Uterus (tissue), 4 donors: ENCODE results near the gene ERLEC1. TPM values are rescaled to one million over a fixed set of nuclear protein-coding genes. Genes with fewer than 3 reads are reported as not detected.
"Not testable (repeated sequence)": the region's sequence is repeated elsewhere in the genome, so short reads cannot be mapped to it uniquely, and the experiment has no call there.

Experiments used
- DNase-seq, 2 donors: peaks; one replicate each; pipeline ENCODE4 v3.0.0-alpha.2; 2019 to 2020
- H3K27ac ChIP-seq, 2 donors: fragments of 200-600 bp; sonication (generic); 1 replicate in 1 of 2; 2 replicates in 1 of 2; pipeline ENCODE4 v1.5.1; 2016 to 2018
- H3K27me3 ChIP-seq, 2 donors: fragments of 200-600 bp; sonication (generic); one replicate each; pipeline ENCODE4 v1.5.1; 2018 to 2019; ENCODE audit warnings: control low read depth in 1 of 2
- H3K36me3 ChIP-seq, 2 donors: fragments of 200-600 bp; sonication (generic); one replicate each; pipeline ENCODE4 v1.5.1; 2019; ENCODE audit warnings: control low read depth in 1 of 2
- H3K4me1 ChIP-seq, 2 donors: fragments of 200-600 bp; sonication (generic); one replicate each; pipeline ENCODE4 v1.5.1; 2018 to 2019; ENCODE audit warnings: control low read depth in 1 of 2
- H3K4me3 ChIP-seq, 2 donors: fragments of 200-600 bp; sonication (generic); 1 replicate in 1 of 2; 2 replicates in 1 of 2; pipeline ENCODE4 v1.5.1; 2018 to 2019; ENCODE audit warnings: mild to moderate bottlenecking in 1 of 2
- H3K9me3 ChIP-seq, 2 donors: fragments of 200-600 bp; sonication (generic); one replicate each; pipeline ENCODE4 v1.5.1; 2019; ENCODE audit warnings: control low read depth in 1 of 2
- CTCF ChIP-seq, 4 experiments: fragments of 200-600 bp in 2 of 4; fragments of 450-650 bp in 2 of 4; sonication (generic) in 2 of 4; IDR thresholded peaks; one replicate each; pipeline ENCODE4 v1.5.1; 2016 to 2019; ENCODE audit warnings: antibody characterized with exemption in 4 of 4, mild to moderate bottlenecking in 2 of 4, moderate library complexity in 1 of 4
- POLR2A ChIP-seq, 2 donors: fragments of 450-650 bp; IDR thresholded peaks; one replicate each; pipeline ENCODE4 v1.6.1; 2016; ENCODE audit warnings: antibody characterized with exemption in 2 of 2, mild to moderate bottlenecking in 1 of 2, moderate library complexity in 1 of 2
- intact Hi-C: fragments of 100-400 bp; cut with DNase I; formaldehyde crosslinking; loops from one replicate; pipeline ENCODE4 v1.15.1; 2023; ENCODE audit warnings: low total_unique reads
- total RNA-seq, 4 donors: library from RNA; depleted of rRNA in 3 of 4; stranded (reverse); fragments of >200 nt in 3 of 4; gene quantifications; one replicate each; pipeline versions ENCODE4 v1.1.0 to v1.2.4, GENCODE V29; 2014 to 2023
- donor health status: DM: yes; HTN: yes; CAD: no.

The ERLEC1 gene
- total RNA-seq, 4 donors from 2014 or later: 30.2 to 125 (median 74.6) TPM

- Histone ChIP-seq H3K36me3 (no peaks in the 10 kb centered on the region), H3K4me1 (no peaks in the 10 kb centered on the region), H3K4me3 (no peak overlapping the region), H3K9me3 (no peaks in the 10 kb centered on the region), H3K27me3 (no peaks in the 10 kb centered on the region), H3K27ac (no peak overlapping the region)
- DNase-seq: no peak
- intact Hi-C loops: no loop called here
- no peak for TF ChIP-seq POLR2A (IDR thresholded peaks at IDR 0.05)
- TF ChIP-seq CTCF (IDR thresholded peaks at IDR 0.05): no peak
Measured at GRCh38 chr2:53755121-53755520, 31.7 kb upstream of the ERLEC1 start.

- intact Hi-C loops: no loop called here
- DNase-seq: no peak
- Histone ChIP-seq H3K27me3 (no peaks in the 10 kb centered on the region), H3K4me3 (no peak overlapping the region), H3K4me1 (no peaks in the 10 kb centered on the region), H3K27ac (no peak overlapping the region), H3K36me3 (no peaks in the 10 kb centered on the region), H3K9me3 (no peaks in the 10 kb centered on the region)
- TF ChIP-seq POLR2A (IDR thresholded peaks at IDR 0.05) (no peak), CTCF (IDR thresholded peaks at IDR 0.05) (no peak)
Measured at GRCh38 chr2:53756644-53757043, 30.2 kb upstream of the ERLEC1 start.

- intact Hi-C loops, H3K27ac ChIP-seq, H3K4me3 ChIP-seq, H3K9me3 ChIP-seq, H3K27me3 ChIP-seq, H3K36me3 ChIP-seq, H3K4me1 ChIP-seq, DNase-seq: not testable (repeated sequence)
Measured at GRCh38 chr2:53757206-53757605, 29.6 kb upstream of the ERLEC1 start.

DNA sequence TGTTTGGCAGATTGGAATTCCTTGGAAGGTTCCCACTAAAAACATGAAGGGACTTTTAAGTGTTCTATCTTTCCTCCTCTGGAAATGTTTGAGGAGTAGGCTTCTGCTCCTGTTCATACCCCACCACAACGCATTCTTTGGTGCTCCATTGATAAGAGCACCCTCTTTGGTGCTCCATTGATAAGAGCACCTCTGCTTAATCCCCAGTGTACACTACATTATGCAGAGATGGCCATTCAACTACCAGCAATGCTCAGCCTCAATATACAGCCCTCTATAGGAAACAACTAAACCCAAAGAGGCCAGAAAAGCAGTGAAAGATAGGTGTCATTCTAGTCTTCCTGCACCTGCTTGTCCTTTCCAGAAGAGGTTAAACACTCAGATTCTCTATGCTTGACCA is 21.1 kb upstream of the ERLEC1 start:
- Histone ChIP-seq H3K4me3 (no peak overlapping the region), H3K4me1 (no peaks in the 10 kb centered on the region), H3K27ac (no peak overlapping the region), H3K9me3 (no peaks in the 10 kb centered on the region), H3K36me3 (no peaks in the 10 kb centered on the region), H3K27me3 (no peaks in the 10 kb centered on the region)
- intact Hi-C loops: no loop called here
- no peak for TF ChIP-seq POLR2A (IDR thresholded peaks at IDR 0.05)
- TF ChIP-seq CTCF (IDR thresholded peaks at IDR 0.05): no peak
- DNase-seq: no peak

GRCh38 chr2:53767405-53768241 is 19.2 kb upstream of the ERLEC1 start, which contains the start of gene CHAC2:
CHAC2 (plus strand) TSS chr2:53767804; CDS start chr2:53767887, 83 bp downstream.
- TF ChIP-seq POLR2A (IDR thresholded peaks at IDR 0.05) (peak; percentile 14 to 23), CTCF (IDR thresholded peaks at IDR 0.05) (peak; percentile 25 to 59 (median 44))

More at GRCh38 chr2:53767405-53768241, 19.2 kb upstream of the ERLEC1 start, which contains the start of gene CHAC2:
- peak; percentile 77 to 78 for DNase-seq
- Histone ChIP-seq H3K27ac (peak within 1 kb of the TSS; percentile 81 to 82), H3K4me1 (no peaks in the 10 kb centered on the region), H3K9me3 (no peaks in the 10 kb centered on the region), H3K36me3 (no peaks in the 10 kb centered on the region), H3K27me3 (no peaks in the 10 kb centered on the region), H3K4me3 (peak within 1 kb of the TSS; percentile 90 to 94)
- intact Hi-C loops: no loop called here
